NCI-H2227 (cell line): Measurements from ENCODE around the gene CLEC2A.
"Not testable (repeated sequence)": the region's sequence is repeated elsewhere in the genome, so short reads cannot be mapped to it uniquely, and the experiment has no call there.

Experiments used
- DNase-seq: peaks from one replicate; lab custom pipeline; 2025; ENCODE audit not compliant: unreplicated experiment; lab: John Stamatoyannopoulos, UW

CLEC2A gene

GRCh38 chr12:9883175-9883574 lies 49.0 kb downstream of the CLEC2A start:
- DNase-seq, result no peak

DNA sequence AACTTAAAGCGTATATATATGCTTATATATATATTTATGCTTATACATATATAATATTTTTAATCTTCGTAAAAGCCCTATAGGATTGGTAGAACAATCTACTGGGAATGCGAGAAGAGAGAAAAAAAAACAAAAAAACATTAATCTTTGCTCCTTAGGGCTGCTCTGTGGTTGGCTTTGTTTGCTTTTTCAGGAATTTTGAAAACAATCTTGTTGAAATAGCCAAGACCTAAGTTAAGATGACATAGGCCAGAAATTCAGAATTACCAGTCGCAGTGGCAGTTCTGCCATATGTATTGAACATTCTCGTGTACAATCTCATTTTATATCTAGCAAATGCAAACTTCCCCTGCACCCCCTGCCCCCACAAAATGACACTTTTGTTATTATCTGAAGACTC lies 50.2 kb downstream of the CLEC2A start:
- no peak for DNase-seq

DNA sequence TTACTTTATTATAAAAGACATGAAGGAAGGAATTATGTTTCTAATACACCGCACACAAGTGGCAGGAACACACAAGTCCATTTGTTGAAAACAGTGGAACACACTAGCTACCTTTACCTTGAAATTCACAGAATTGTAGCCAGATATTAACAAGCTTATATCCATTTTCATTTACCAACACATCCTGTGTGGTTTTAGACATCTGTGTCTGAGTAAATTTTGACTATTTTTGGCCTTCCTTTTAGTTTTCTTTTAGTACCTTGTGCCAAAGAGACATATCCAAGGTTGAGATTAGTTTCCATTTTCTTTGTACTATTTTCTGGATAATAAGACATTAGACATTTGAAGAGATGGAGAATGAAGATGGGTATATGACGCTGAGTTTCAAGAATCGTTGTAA lies 50.9 kb downstream of the CLEC2A start, which contains the start of gene KLRF2:
TSS of gene KLRF2 (plus strand) at position 244 of the 400 bp plus-strand sequence. CDS start at position 351, 107 bp downstream.
- DNase-seq, result no peak

DNA sequence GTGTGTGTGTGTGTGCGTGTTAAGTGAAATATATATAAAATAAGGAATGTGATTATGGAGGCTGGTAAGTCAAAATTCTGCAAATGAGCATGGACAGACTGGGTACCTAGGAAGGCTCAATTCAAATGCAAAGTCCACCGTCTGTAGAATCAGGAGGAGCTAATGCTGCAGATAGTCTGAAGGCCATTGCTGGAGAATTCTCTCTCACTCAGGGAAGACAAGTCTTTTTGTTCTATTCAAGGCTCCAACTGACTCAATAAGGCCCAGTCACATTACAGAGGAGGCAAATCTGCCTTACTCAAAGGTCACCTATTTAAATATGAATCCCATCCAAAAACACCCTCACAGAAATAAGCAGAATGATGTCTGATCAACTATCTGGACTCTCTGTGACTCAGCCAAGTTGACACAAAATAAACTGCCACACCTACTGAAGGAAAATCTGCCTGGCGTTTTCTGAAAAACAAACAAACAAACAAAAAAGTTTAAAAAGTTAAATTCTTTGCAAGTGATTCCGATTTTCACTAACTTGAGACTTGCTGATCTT lies 51.6 kb downstream of the CLEC2A start:
- no peak for DNase-seq

GRCh38 chr12:9876120-9876519 lies 56.0 kb downstream of the CLEC2A start:
- not testable (repeated sequence) for DNase-seq

- DNase-seq, result no peak
Measured at GRCh38 chr12:9872742-9873141, 59.4 kb downstream of the CLEC2A start.

DNA sequence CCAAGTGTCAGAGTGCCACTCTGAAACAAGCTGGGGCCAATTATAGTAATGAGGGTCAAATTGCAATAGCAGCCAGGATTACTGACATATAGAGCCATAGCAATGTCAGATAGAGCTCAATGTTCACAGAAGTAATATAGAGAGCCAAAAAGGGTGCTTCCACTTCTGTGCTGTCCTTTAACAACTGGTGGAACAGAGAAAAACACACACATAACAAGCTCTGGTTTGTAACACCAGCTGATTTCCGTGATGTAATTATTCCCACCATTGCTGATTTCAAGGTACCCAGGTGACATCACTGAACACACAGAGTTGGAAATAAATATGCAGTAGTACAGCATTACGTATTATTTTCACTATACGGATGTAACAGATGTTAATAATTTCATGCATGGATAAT lies 60.0 kb downstream of the CLEC2A start:
- no peak for DNase-seq

DNA sequence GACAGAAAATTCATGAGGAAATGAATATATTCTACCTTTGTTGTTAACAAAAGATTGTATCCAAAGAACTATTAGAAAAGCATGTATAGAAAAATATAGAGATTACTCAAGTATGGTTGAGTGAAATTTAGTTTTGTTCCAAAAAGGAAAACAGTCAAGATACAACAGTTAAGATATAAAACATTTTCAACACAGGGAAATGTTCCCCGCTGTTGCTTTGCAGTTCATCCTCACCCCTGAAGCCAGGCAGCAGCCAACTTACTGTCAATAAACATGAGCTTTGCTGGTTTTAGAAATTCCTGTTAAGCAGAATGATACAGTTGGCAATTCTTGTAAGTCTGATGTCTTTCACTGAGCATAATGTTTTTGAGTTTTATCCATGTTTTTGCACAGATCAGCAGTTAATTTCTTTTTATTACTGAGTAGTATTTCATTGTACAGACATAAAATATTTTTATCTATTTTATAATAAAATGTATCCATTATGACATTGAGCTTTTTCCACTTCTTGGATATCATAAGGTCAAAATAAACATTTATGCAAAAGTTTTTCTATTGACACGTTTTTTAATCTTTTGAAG lies 61.8 kb downstream of the CLEC2A start:
- no peak for DNase-seq

DNA sequence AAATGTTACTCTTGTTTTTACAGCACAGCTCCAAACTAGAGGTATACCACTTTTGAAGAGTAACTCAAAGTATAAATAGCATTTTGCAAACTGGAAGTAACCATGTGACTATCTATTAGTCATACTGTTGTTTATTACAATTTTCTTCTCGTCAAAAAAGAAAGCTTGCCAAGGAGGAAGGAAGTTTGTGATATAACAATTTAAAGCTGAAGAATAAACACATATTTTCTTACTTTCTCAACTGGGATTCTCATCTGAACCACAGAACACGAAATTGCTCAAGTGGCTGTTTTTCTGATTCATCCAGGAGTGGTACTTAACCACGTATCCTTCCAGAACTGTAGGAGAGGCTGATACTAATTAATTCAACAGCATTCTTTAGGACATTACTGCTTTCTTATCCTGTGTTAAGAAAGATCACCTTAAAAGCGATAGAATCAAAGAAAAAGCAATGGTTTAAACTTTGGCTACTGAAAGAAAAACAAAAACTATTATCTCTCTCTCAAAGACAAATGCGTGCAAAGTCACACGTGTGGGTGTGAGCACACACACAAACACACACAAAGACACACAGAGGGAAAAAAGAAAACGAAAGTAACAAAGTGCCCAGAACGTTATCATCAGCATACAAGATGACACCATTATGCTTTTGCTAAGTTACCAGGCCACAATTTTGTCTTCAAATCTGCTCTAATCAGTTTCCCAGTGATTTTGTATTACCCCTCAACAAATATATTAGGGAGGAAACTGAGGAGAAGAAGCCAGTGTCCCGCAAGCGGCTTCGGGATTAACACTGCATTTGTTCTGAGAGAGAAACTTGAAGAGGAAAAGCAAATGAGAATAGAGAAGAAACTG lies 62.6 kb downstream of the CLEC2A start, which contains the start of gene CLEC2B:
TSS of gene CLEC2B (minus strand) at position 48 of the 855 bp plus-strand sequence.
- no peak for DNase-seq

DNA sequence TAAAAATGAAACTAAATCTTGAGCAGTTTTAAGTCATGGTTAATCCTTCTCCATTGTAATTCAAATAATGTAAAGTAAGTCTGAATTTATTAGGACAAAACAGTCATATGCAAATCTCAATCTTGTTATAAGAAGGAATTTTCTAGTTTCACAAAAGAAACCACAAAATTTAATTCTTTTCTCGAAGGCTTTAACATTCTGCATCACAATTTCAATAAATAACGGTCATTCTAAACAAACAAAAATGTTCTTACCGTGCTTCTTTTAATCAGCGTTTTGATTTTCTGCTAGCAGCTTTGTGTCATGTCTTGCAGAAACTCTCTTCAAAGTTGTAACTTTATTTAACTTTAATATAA lies 63.2 kb downstream of the CLEC2A start:
- no peak for DNase-seq

DNA sequence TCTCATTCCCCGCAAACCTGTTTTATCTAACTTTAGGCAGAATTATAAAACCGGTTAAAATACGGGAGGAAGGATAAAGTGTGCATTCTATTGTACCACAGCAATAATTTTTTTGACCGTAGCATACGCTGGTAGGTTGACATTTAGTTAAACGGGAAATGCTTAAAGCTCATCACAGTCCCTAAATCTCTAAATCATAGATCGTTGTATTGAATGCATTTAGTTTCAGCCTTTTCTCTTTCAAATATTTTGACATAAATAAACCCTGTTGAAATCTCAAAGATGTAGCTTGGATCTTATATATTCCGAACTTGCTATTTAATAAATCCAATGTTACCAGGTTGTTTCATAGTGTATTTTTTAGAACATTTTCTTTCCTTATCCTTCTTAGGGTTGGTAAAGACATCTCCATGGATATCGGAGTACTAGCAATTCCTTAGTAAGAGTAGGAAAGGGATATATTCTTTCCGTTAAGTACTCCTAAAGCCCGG lies 63.8 kb downstream of the CLEC2A start:
- DNase-seq, result no peak

DNA sequence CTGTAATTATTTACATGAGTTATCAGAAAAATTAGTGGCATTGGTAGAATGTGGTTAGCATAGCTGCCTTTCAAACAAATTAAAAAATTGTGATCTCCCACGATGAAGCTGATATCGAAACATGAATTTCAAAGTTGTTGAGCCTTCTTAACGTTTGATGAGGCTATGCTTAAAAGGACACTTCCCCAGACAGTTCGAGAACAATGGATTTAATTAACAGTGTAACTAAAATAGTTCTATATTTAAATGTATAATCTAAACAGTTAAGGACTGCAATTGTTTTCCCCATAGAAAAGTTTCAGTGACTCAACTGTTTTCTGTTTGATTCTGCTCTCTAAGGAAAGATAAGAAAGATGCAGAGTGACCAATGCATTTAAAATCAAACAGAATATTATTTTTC lies 64.6 kb downstream of the CLEC2A start:
- DNase-seq, result no peak

- no peak for DNase-seq
Measured at GRCh38 chr12:9866860-9867269, 65.3 kb downstream of the CLEC2A start.

GRCh38 chr12:9864913-9865675 lies 67.1 kb downstream of the CLEC2A start:
- DNase-seq, result no peak
